HL-60 (cell line): ENCODE data around the gene ENTPD6.
"Not testable (repeated sequence)": the region's sequence is repeated elsewhere in the genome, so short reads cannot be mapped to it uniquely, and the experiment has no call there.

Experiments used
- DNase-seq, 2 experiments: peaks; one replicate each; pipeline ENCODE4 v3.0.0-alpha.2; 2010 to 2020; ENCODE audit warnings: low read depth in 1 of 2, low spot score in 1 of 2
- H3K27ac ChIP-seq: fragments of 250-450 bp; sonication (Bioruptor Pico); replicated peaks from 2 replicates; pipeline ENCODE4 v1.5.1; 2020; ENCODE audit warnings: mild to moderate bottlenecking, moderate library complexity
- H3K27me3 ChIP-seq: fragments of 250-450 bp; sonication (Bioruptor Pico); 2 replicates; pipeline ENCODE4 v1.5.1; 2021; ENCODE audit warnings: mild to moderate bottlenecking, moderate library complexity; ENCODE audit not compliant: insufficient read depth, poor library complexity, severe bottlenecking
- H3K4me3 ChIP-seq: replicated peaks from 2 replicates; pipeline ENCODE4 v1.5.1; 2011; ENCODE audit warnings: mild to moderate bottlenecking, control low read depth, low read length; ENCODE audit not compliant: insufficient read depth
- CTCF ChIP-seq: IDR thresholded peaks from one replicate; pipeline ENCODE4 v1.5.1; 2011; ENCODE audit warnings: low read length, control low read depth, inconsistent platforms; ENCODE audit not compliant: insufficient read depth
- GABPA ChIP-seq: IDR thresholded peaks from 2 replicates; pipeline ENCODE4 v1.6.1; 2012; ENCODE audit warnings: low read depth
- POLR2AphosphoS5 ChIP-seq: IDR thresholded peaks from 2 replicates; pipeline ENCODE4 v1.6.1; 2012; ENCODE audit warnings: low read depth
- SPI1 ChIP-seq: IDR thresholded peaks from 2 replicates; pipeline ENCODE4 v1.6.1; 2012; ENCODE audit warnings: low read depth, mild to moderate bottlenecking, borderline replicate concordance
- TF ChIP-seq, protein P1 (sequence below): IDR thresholded peaks from 2 replicates; pipeline ENCODE4 v1.6.1; 2012; ENCODE audit warnings: low read depth; ENCODE audit not compliant: insufficient replicate concordance

Gene ENTPD6

DNA sequence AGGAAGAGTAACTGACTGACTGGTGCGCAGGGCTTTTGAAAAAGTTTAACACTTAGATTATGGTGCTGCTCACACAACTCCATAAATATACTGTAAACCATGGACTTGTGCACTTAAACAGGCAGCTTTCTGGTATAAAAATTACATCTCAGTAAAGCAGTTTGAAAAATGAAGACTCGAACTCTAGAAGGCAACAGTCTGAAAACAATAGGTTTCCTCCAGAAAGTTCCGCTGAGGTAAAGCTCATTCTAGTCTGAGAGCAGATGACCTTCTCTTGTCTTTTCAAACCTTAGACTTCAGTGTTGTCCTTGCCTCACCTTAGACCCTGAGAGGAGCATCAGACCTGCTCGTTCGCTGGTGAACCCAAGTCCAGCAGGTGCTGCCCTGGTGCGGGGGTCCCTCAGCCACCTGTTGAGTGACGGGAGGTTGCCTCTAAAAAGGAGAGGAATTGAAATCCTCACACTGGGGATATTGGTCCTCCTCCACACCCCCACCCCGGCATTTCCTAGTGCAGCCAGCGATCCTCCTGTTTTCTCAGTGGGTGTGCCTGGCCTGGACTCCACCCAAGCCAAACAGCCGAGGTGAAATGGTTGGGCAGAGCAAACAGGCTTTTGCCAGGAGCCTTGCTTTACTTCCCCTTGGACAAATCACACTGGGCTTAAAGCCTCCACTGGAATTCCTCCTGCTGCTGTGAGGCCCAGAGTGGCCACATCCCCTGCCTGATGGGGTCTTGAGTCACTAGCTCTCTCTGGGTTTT, 37.7 kb downstream of the ENTPD6 start:
- H3K4me3 ChIP-seq = no peak overlapping the region
- TF ChIP-seq, protein P1, sequence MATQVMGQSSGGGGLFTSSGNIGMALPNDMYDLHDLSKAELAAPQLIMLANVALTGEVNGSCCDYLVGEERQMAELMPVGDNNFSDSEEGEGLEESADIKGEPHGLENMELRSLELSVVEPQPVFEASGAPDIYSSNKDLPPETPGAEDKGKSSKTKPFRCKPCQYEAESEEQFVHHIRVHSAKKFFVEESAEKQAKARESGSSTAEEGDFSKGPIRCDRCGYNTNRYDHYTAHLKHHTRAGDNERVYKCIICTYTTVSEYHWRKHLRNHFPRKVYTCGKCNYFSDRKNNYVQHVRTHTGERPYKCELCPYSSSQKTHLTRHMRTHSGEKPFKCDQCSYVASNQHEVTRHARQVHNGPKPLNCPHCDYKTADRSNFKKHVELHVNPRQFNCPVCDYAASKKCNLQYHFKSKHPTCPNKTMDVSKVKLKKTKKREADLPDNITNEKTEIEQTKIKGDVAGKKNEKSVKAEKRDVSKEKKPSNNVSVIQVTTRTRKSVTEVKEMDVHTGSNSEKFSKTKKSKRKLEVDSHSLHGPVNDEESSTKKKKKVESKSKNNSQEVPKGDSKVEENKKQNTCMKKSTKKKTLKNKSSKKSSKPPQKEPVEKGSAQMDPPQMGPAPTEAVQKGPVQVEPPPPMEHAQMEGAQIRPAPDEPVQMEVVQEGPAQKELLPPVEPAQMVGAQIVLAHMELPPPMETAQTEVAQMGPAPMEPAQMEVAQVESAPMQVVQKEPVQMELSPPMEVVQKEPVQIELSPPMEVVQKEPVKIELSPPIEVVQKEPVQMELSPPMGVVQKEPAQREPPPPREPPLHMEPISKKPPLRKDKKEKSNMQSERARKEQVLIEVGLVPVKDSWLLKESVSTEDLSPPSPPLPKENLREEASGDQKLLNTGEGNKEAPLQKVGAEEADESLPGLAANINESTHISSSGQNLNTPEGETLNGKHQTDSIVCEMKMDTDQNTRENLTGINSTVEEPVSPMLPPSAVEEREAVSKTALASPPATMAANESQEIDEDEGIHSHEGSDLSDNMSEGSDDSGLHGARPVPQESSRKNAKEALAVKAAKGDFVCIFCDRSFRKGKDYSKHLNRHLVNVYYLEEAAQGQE = no peak
- TF ChIP-seq SPI1 (no peak), POLR2AphosphoS5 (no peak), CTCF (no peak), GABPA (no peak)
- DNase-seq = no peak
- H3K27ac ChIP-seq = no peak overlapping the region
- H3K27me3 ChIP-seq = no peaks in the 10 kb centered on the region

DNA sequence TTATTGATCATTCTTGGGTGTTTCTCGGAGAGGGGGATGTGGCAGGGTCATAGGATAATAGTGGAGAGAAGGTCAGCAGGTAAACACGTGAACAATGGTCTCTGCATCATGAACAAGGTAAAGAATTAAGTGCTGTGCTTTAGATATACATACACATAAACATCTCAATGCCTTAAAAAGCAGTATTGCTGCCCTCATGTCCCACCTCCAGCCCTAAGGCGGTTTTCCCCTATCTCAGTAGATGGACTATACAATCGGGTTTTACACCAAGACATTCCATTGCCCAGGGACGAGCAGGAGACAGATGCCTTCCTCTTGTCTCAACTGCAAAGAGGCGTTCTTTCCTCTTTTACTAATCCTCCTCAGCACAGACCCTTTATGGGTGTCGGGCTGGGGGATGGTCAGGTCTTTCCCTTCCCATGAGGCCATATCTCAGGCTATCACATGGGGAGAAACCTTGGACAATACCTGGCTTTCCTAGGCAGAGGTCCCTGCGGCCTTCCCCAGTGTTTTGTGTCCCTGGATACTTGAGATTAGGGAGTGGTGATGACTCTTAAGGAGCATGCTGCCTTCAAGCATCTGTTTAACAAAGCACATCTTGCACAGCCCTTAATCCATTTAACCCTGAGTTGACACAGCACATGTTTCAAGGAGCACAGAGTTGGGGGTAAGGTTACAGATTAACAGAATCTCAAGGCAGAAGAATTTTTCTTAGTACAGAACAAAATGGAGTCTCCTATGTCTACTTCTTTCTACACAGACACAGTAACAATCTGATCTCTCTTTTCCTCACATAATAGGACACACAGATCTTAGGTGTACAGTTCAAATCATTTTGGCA, 38.7 kb downstream of the ENTPD6 start:
- not testable (repeated sequence) for H3K4me3 ChIP-seq, H3K27me3 ChIP-seq, DNase-seq, H3K27ac ChIP-seq

DNA sequence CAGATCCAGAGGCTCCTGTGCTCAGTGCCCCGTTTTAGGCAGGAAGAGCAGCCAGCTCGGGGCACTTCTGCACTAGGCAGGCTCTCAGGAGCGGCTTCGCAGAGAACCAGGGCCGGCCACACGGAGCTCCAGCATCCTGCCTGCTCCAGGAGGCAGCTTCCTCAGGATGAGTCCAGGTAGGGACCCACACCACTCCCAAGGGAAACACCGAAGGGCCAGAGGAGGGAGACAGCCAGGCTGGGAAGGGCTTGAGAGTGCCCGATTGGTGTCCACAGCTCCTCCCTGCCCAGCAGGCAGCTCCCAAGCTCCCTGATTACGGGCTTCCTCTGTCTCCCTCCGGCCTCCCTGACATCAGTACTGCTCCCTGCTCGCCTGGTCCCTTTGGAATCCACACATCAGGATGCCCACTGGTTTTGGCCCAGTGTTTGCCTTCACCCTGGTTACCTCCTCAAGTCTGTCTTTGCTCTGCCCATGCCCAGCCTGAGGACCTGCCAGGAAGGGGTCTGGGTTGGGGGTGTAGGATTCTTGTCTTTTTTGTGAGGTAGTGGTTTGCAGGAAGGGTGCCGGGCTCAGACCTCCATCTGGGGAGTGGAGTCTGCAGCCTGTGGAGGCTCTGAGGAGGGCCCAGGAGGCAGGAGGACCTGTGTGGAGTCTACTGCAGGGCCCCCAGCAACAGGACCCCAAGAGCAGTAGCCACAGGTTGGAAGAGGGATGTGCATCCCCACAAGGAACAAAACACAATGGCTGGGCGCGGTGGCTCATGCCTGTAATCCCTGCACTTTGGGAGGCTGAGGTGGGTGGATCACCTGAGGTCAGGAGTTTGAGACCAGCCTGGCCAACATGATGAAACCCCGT, 41.2 kb downstream of the ENTPD6 start:
- TF ChIP-seq, protein P1 = no peak
- TF ChIP-seq GABPA (no peak), POLR2AphosphoS5 (no peak), CTCF (no peak), SPI1 (no peak)
- no peaks in the 10 kb centered on the region for H3K27me3 ChIP-seq
- no peak for DNase-seq
- no peak overlapping the region for H3K4me3 ChIP-seq
- no peak overlapping the region for H3K27ac ChIP-seq
